Left ventricle myocardium inferior (tissue), 1 donor: Measurements from ENCODE around the gene PIAS4. TPM values are rescaled to one million over a fixed set of nuclear protein-coding genes. Genes with fewer than 3 reads are reported as not detected.
A peak's percentile ranks its signal among the peaks of the same experiment; 100 is the strongest.

ENCODE experiments used
- DNase-seq: peaks from one replicate; pipeline ENCODE4 v3.0.0-alpha.2; 2020
- H3K27ac ChIP-seq: fragments of 200-600 bp; replicated peaks from 2 replicates; pipeline ENCODE4 v1.8.0; 2021
- H3K27me3 ChIP-seq: fragments of 200-600 bp; 2 replicates; pipeline ENCODE4 v1.8.0; 2021; ENCODE audit warnings: low read depth
- H3K36me3 ChIP-seq: fragments of 200-600 bp; 2 replicates; pipeline ENCODE4 v1.8.0; 2021
- H3K4me1 ChIP-seq: fragments of 200-600 bp; 2 replicates; pipeline ENCODE4 v1.8.0; 2021
- H3K4me3 ChIP-seq: fragments of 200-600 bp; 2 replicates; pipeline ENCODE4 v1.8.0; 2021; ENCODE audit warnings: mild to moderate bottlenecking, moderate library complexity
- H3K9me3 ChIP-seq: fragments of 200-600 bp; replicated peaks from 2 replicates; pipeline ENCODE4 v1.8.0; 2021
- intact Hi-C: fragments of 100-400 bp; cut with micrococcal nuclease; formaldehyde crosslinking; loops from one replicate; pipeline ENCODE4 v1.11.0; 2022
- total RNA-seq: library from RNA; stranded (reverse); fragmentation: NEBNext Ultra II Directional; extraction: Animal tissue kit (Norgen Biotek cat#: 25700); gene quantifications from one replicate; pipeline ENCODE4 v1.2.1, GENCODE V29; 2021
- TF ChIP-seq, protein P1 (sequence below): fragments of 200-600 bp; IDR thresholded peaks from 2 replicates; pipeline ENCODE4 v1.8.0; 2021; ENCODE audit warnings: antibody characterized with exemption, mild to moderate bottlenecking, borderline replicate concordance
- donor health status: DM: no; HTN: yes; CAD: no; lungs with severe emphysema.

Gene PIAS4
- total RNA-seq, 1 donor from 2014 or later, result 15.4 TPM

DNA sequence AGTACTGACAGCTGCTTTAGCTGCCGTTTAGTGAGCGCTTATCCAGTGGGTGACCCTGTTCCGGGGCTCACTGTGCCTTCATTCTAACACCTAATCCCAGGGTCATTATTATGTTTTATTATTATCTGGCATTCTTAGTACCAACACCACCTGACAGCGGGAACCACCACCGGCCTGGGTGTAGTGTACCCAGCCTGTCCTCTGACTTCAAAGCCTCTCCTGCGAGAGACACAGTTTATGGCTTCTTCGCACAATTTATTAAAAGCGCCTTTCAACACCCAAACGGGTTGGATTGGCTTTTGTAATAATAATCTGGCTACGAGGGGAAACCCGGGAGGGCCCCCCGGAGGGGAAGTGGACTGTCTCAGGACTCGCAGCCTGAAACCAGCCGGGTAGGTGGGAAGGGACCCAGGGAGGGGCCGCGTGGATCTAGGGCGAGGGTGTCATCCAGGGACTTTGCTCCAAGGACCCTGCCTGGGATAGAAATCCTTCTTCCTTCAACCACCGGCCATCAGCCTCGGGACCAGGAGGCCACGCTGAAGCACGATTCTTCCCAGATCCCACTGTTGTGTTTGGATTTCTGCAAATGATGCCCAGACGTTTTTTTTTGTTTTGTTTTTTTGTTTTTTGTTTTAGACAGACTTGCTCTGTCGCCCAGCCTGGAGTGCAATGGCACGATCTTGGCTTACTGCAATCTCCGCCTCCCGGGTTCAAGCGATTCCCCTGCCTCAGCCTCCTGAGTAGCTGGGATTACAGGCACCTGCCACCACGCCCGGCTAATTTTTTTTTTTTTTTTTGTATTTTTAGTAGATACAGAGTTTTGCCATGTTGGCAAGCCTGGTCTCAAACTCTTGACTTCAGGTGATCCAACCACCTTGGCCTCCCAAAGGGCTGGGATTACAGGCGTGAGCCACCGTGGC is 60.8 kb downstream of the PIAS4 start:
- Histone ChIP-seq H3K27ac (peak overlapping the region; percentile 99), H3K27me3 (no peaks in the 10 kb centered on the region), H3K36me3 (no peaks in the 10 kb centered on the region), H3K4me3 (peak overlapping the region; percentile 96), H3K4me1 (peaks cover 36% of the 10 kb centered on the region), H3K9me3 (no peaks in the 10 kb centered on the region)
- intact Hi-C loops, result no loop called here
- TF ChIP-seq, protein P1, sequence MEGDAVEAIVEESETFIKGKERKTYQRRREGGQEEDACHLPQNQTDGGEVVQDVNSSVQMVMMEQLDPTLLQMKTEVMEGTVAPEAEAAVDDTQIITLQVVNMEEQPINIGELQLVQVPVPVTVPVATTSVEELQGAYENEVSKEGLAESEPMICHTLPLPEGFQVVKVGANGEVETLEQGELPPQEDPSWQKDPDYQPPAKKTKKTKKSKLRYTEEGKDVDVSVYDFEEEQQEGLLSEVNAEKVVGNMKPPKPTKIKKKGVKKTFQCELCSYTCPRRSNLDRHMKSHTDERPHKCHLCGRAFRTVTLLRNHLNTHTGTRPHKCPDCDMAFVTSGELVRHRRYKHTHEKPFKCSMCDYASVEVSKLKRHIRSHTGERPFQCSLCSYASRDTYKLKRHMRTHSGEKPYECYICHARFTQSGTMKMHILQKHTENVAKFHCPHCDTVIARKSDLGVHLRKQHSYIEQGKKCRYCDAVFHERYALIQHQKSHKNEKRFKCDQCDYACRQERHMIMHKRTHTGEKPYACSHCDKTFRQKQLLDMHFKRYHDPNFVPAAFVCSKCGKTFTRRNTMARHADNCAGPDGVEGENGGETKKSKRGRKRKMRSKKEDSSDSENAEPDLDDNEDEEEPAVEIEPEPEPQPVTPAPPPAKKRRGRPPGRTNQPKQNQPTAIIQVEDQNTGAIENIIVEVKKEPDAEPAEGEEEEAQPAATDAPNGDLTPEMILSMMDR, result no peak
- no peak for DNase-seq

DNA sequence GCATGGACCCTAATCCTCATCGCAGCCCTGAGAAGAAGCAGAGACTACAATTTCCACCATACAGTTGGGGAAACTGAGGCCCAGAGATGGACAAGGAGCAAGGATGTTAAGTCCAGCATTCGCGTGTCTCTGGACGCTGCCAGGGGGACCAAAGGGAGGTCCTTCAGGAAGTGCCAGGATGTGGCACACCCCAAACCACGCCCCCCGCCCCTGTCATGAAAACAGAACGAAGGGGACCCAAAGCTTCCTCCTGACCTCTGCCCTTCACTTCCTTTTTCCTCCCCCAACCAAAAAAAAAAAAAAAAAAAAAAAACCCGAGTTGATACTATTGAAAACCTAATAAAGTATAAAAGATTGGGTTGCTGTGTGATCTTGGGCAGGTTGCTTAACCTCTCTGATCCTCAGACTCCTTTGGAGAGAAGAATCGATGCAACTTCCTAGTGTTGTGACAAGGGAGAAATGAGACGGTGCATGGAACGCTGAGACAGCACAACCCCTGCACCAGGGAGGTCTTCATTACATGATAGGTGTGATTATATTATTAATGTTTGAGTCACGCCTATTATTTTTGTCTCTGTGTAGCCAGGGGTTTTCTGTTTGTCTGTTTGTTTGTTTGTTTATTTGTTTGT is 61.9 kb downstream of the PIAS4 start:
- intact Hi-C loops, result no loop called here
- no peak for DNase-seq
- Histone ChIP-seq H3K9me3 (no peaks in the 10 kb centered on the region), H3K36me3 (no peaks in the 10 kb centered on the region), H3K4me1 (peaks cover 25% of the 10 kb centered on the region), H3K27ac (no peak overlapping the region), H3K4me3 (no peak overlapping the region), H3K27me3 (no peaks in the 10 kb centered on the region)
- TF ChIP-seq, protein P1, result no peak

DNA sequence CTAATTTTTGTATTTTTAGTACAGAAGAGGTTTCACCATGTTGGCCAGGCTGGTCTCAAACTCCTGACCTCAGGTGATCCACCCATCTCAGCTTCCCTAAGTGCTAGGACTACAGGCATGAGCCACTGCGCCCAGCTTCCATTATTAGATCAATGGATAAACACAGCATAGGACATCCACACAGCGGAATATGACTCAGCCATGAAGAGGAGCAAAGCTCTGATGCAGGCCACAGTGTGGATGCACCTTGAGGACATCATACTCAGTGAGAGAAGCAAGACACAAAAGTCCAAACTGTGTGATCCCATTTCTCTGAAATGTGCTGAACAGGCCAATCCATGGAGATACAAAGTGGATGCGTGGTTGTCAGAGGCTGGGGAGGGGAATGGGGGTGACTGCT is 64.1 kb downstream of the PIAS4 start:
- Histone ChIP-seq H3K36me3 (no peaks in the 10 kb centered on the region), H3K9me3 (no peaks in the 10 kb centered on the region), H3K27ac (no peak overlapping the region), H3K27me3 (no peaks in the 10 kb centered on the region), H3K4me3 (no peak overlapping the region), H3K4me1 (peaks cover 15% of the 10 kb centered on the region)
- intact Hi-C loops, result no loop called here
- no peak for DNase-seq
- TF ChIP-seq, protein P1, result no peak

DNA sequence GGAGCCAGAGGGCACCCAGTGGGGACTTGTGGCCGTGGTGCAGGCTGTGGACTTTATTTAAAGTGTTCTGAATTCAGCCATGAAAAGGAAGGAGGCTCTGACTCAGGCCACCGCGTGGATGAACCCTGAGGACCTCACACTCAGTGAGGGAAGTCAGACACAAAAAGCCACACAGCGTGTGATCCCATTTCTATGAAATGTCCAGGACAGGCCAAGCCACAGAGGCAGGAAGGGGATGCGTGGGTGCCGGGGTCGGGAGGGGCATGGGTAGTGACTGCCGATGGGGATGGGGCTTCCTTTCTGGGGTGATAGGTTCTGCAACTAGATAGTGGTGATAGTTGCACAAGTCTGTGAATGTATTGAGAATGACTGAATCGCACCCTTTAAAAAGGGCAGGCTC is 67.8 kb downstream of the PIAS4 start:
- H3K4me3 ChIP-seq, result no peak overlapping the region
- intact Hi-C loops, result no loop called here

DNA sequence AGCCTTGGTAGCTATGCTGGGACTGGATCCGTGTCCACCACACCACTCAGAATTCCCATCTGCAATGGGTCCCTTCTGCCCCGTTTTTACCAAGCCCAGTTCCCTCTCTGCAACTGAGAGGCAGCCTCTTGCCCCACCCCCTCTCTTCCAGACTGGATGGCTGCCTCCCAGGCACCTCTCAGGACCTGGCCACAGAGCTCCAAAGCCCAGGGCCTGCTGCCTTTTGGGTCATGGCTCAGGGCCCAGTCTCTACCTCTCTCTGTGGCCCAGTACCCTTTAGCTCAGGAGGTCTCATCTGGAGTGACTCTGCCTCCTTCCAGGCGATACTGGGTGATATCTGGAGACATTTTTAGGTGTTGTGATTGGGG is 69.5 kb downstream of the PIAS4 start:
- intact Hi-C loops, result no loop called here
- no peak for DNase-seq
- Histone ChIP-seq H3K36me3 (no peaks in the 10 kb centered on the region), H3K4me1 (peaks cover 21% of the 10 kb centered on the region), H3K9me3 (no peaks in the 10 kb centered on the region), H3K27ac (peak overlapping the region; percentile 87), H3K4me3 (no peak overlapping the region), H3K27me3 (no peaks in the 10 kb centered on the region)
- TF ChIP-seq, protein P1, result no peak

More for the DNA sequence above, 67.8 kb downstream of the PIAS4 start:
- no peaks in the 10 kb centered on the region for H3K27me3 ChIP-seq
- H3K27ac ChIP-seq, result no peak overlapping the region
- TF ChIP-seq, protein P1, result no peak
- H3K36me3 ChIP-seq, result no peaks in the 10 kb centered on the region
- no peaks in the 10 kb centered on the region for H3K9me3 ChIP-seq
- DNase-seq, result no peak
- peaks cover 21% of the 10 kb centered on the region for H3K4me1 ChIP-seq
